HG03571 (cell line): ENCODE measurements around the gene CNOT3.
"Not testable (repeated sequence)": the region's sequence is repeated elsewhere in the genome, so short reads cannot be mapped to it uniquely, and the experiment has no call there.

ENCODE experiments used
- ATAC-seq: cut with Tn5 transposase; IDR thresholded peaks from one replicate; pipeline ENCODE4 v1.9.1; 2021; ENCODE audit not compliant: unreplicated experiment

The CNOT3 gene

GRCh38 chr19:54137699-54138488 is at the start of gene CNOT3:
Gene CNOT3, plus strand, starts transcription at chr19:54137762. Its CDS starts 5,217 bp downstream, at chr19:54142979.
- ATAC-seq: no peak

- no peak for ATAC-seq
These were observed 43.0 kb upstream of the CNOT3 start for GRCh38 chr19:54094426-54095000.

GRCh38 chr19:54095136-54095858 is 42.3 kb upstream of the CNOT3 start:
- ATAC-seq: no peak

GRCh38 chr19:54095859-54096616 is 41.5 kb upstream of the CNOT3 start:
- ATAC-seq: not testable (repeated sequence)

- no peak for ATAC-seq
These were observed 40.9 kb upstream of the CNOT3 start for GRCh38 chr19:54096617-54097106.

- no peak for ATAC-seq
These were observed 38.2 kb upstream of the CNOT3 start for GRCh38 chr19:54099190-54099902.

GRCh38 chr19:54099903-54100255 is 37.7 kb upstream of the CNOT3 start:
- not testable (repeated sequence) for ATAC-seq

GRCh38 chr19:54100561-54100960 is 37.0 kb upstream of the CNOT3 start, which contains the start of gene OSCAR:
Gene OSCAR, minus strand, starts transcription at chr19:54100803. Its CDS starts 11 bp downstream, at chr19:54100792.
- ATAC-seq: no peak

- peak; percentile 91 for ATAC-seq
These were observed 35.0 kb upstream of the CNOT3 start, which contains the start of gene NDUFA3 for GRCh38 chr19:54102421-54103169. Gene NDUFA3, plus strand, starts transcription at chr19:54102855. Its CDS starts 24 bp downstream, at chr19:54102879.

GRCh38 chr19:54104998-54105715 is 32.4 kb upstream of the CNOT3 start:
- no peak for ATAC-seq

- no peak for ATAC-seq
These were observed 31.8 kb upstream of the CNOT3 start for GRCh38 chr19:54105796-54106195.

GRCh38 chr19:54106716-54107115 is 30.8 kb upstream of the CNOT3 start:
- ATAC-seq: no peak

GRCh38 chr19:54107876-54108490 is 29.6 kb upstream of the CNOT3 start:
- ATAC-seq: no peak

- ATAC-seq: no peak
These were observed 29.1 kb upstream of the CNOT3 start for GRCh38 chr19:54108496-54108895.

- no peak for ATAC-seq
These were observed 27.9 kb upstream of the CNOT3 start for GRCh38 chr19:54109651-54110050.

GRCh38 chr19:54114340-54115108 is 23.0 kb upstream of the CNOT3 start:
- ATAC-seq: no peak
